B cell (primary cell): ENCODE measurements around the gene DCDC1. TPM values are rescaled to one million over a fixed set of nuclear protein-coding genes. Genes with fewer than 3 reads are reported as not detected.

Experiments used
- ATAC-seq: fragments of 200-7000 bp; cut with Tn5 transposase; one replicate; pipeline ENCODE4 v1.10.0; 2021; ENCODE audit warnings: low read depth, mild to moderate bottlenecking, moderate number of reproducible peaks, moderate library complexity
- CTCF ChIA-PET: fragments of 350-600 bp; sonication (Branson Sonifier 250); formaldehyde crosslinking; loops from one replicate; lab custom pipeline; 2021; ENCODE audit warnings: antibody characterized with exemption, inconsistent platforms; lab: Charles Lee
- POLR2A ChIA-PET: fragments of 350-600 bp; sonication (Branson Sonifier 250); formaldehyde crosslinking; loops from one replicate; lab custom pipeline; 2021; ENCODE audit warnings: antibody characterized with exemption; lab: Charles Lee
- DNase-seq: peaks from one replicate; pipeline ENCODE4 v3.0.0; 2013
- H2AFZ ChIP-seq: 2 replicates; pipeline ENCODE4 v1.6.1; 2012; ENCODE audit warnings: mild to moderate bottlenecking, low read depth, low read length; ENCODE audit not compliant: insufficient read depth, poor library complexity, severe bottlenecking
- H3K27ac ChIP-seq, 2 donors: 1 replicate in 1 of 2; 2 replicates in 1 of 2; pipeline ENCODE4 v1.5.1; 2012 to 2013; ENCODE audit warnings: low read length in 2 of 2, mild to moderate bottlenecking in 2 of 2, moderate library complexity in 1 of 2
- H3K27me3 ChIP-seq, 4 experiments: fragments of 200-600 bp in 1 of 4; sonication (generic) in 1 of 4; replicated peaks in 1 of 4; 1 replicate in 2 of 4; 2 replicates in 2 of 4; pipeline versions ENCODE4 v1.6.1 to v1.7.0; 2013 to 2016; ENCODE audit warnings: low read length in 3 of 4, mild to moderate bottlenecking in 2 of 4, mixed read lengths in 1 of 4, moderate library complexity in 1 of 4; ENCODE audit not compliant: insufficient read depth in 4 of 4, control insufficient read depth in 3 of 4; ENCODE audit errors: control extremely low read depth in 1 of 4
- H3K36me3 ChIP-seq, 2 experiments: replicated peaks in 1 of 2; 1 replicate in 1 of 2; 2 replicates in 1 of 2; pipeline versions ENCODE4 v1.6.1 to v1.7.1; 2013; ENCODE audit warnings: low read length in 1 of 2; ENCODE audit not compliant: insufficient read depth in 2 of 2, control insufficient read depth in 1 of 2; ENCODE audit errors: control extremely low read depth in 1 of 2, extremely low read depth in 1 of 2
- H3K4me1 ChIP-seq, 2 donors: fragments of 200-600 bp in 1 of 2; sonication (generic) in 1 of 2; 1 replicate in 1 of 2; 2 replicates in 1 of 2; pipeline versions ENCODE4 v1.5.1 to v1.6.1; 2013 to 2017; ENCODE audit warnings: low read length in 2 of 2; ENCODE audit not compliant: control insufficient read depth in 2 of 2, insufficient read depth in 2 of 2
- H3K4me2 ChIP-seq: replicated peaks from 2 replicates; pipeline ENCODE3; 2012; ENCODE audit warnings: mild to moderate bottlenecking, low read depth, low read length; ENCODE audit not compliant: poor library complexity, severe bottlenecking
- H3K4me3 ChIP-seq, 5 experiments: fragments of 200-600 bp in 1 of 5; sonication (generic) in 1 of 5; 1 replicate in 3 of 5; 2 replicates in 2 of 5; pipeline versions ENCODE4 v1.5.1 to v1.7.0; 2011 to 2016; ENCODE audit warnings: low read length in 4 of 5, mild to moderate bottlenecking in 4 of 5, low read depth in 2 of 5, control low read depth in 1 of 5, moderate library complexity in 1 of 5; ENCODE audit not compliant: insufficient read depth in 1 of 5; ENCODE audit errors: control extremely low read depth in 1 of 5, extremely low read depth in 1 of 5
- H3K79me2 ChIP-seq: fragments of 200-600 bp; sonication (generic); one replicate; pipeline ENCODE4 v1.6.0; 2016; ENCODE audit warnings: low read length; ENCODE audit not compliant: control insufficient read depth, insufficient read depth
- H3K9ac ChIP-seq: fragments of 200-600 bp; sonication (generic); 2 replicates; pipeline ENCODE4 v1.6.1; 2017; ENCODE audit warnings: mild to moderate bottlenecking, low read length, moderate library complexity
- H3K9me3 ChIP-seq, 3 donors: one replicate each; pipeline versions ENCODE4 v1.6.1 to v1.7.1; 2013; ENCODE audit warnings: low read length in 2 of 3; ENCODE audit not compliant: control insufficient read depth in 2 of 3, insufficient read depth in 1 of 3; ENCODE audit errors: control extremely low read depth in 1 of 3
- H4K20me1 ChIP-seq: 2 replicates; pipeline ENCODE4 v1.6.0; 2012; ENCODE audit warnings: mild to moderate bottlenecking, low read length; ENCODE audit not compliant: insufficient read depth, control insufficient read depth, poor library complexity, severe bottlenecking
- H3K27ac Mint-ChIP-seq: one replicate; pipeline ENCODE4 v1.8.0; 2021; ENCODE audit warnings: mixed read lengths
- H3K27me3 Mint-ChIP-seq: one replicate; pipeline ENCODE4 v1.8.0; 2021; ENCODE audit warnings: mixed read lengths
- H3K4me1 Mint-ChIP-seq: one replicate; pipeline ENCODE4 v1.8.0; 2021; ENCODE audit warnings: mixed read lengths
- H3K4me3 Mint-ChIP-seq: one replicate; pipeline ENCODE4 v1.8.0; 2021; ENCODE audit warnings: mixed read lengths
- H3K9me3 Mint-ChIP-seq: one replicate; pipeline ENCODE4 v1.8.0; 2022; ENCODE audit warnings: mixed read lengths; ENCODE audit not compliant: insufficient read depth
- EZH2 ChIP-seq: IDR thresholded peaks from 2 replicates; pipeline ENCODE4 v1.6.1; 2012; ENCODE audit warnings: borderline replicate concordance, low read depth, mild to moderate bottlenecking, moderate library complexity, low read length; ENCODE audit not compliant: insufficient read depth, poor library complexity, severe bottlenecking
- WGBS: methylation state at CpG from one replicate; pipeline ENCODE4 v1.1.5; 2013; ENCODE audit warnings: missing lambda C conversion rate; ENCODE audit not compliant: insufficient coverage; 5-methylcytosine and 5-hydroxymethylcytosine counted together
- intact Hi-C: fragments of 100-400 bp; cut with micrococcal nuclease; formaldehyde crosslinking; loops from one replicate; pipeline ENCODE4 v1.10.0; 2022
- polyA plus RNA-seq: library from polyadenylated mRNA; depleted of rRNA; stranded (reverse); fragments of >200 nt; gene quantifications from 2 replicates; pipeline ENCODE4 v1.2.3, GENCODE V29; 2012
- total RNA-seq, 2 donors: library from RNA; stranded (reverse); fragments of 120-200 nt in 1 of 2; gene quantifications; 1 replicate in 1 of 2; 2 replicates in 1 of 2; pipeline versions ENCODE4 v1.2.3 to v1.2.4, GENCODE V29; 2013 to 2022
- TF ChIP-seq, protein P1 (sequence below): fragments of 200-600 bp; IDR thresholded peaks from one replicate; pipeline ENCODE4 v1.8.0; 2022; ENCODE audit warnings: antibody characterized with exemption, mild to moderate bottlenecking

Gene DCDC1
- total and polyA plus RNA-seq, 2 donors (not counting 1 experiment from before 2014, with no cell fraction given): not detected

GRCh38 chr11:31110830-31111229, 258.7 kb downstream of the DCDC1 start:
- Histone ChIP-seq H2AFZ (no peak overlapping the region), H3K9me3 (no peaks in the 10 kb centered on the region), H3K27me3 (no peaks in the 10 kb centered on the region), H3K27ac (no peak overlapping the region), H3K79me2 (no peaks in the 10 kb centered on the region), H3K4me1 (no peaks in the 10 kb centered on the region), H3K4me3 (no peak overlapping the region), H3K36me3 (no peaks in the 10 kb centered on the region), H4K20me1 (no peaks in the 10 kb centered on the region), H3K9ac (no peak overlapping the region), H3K4me2 (no peak overlapping the region)
- no peak overlapping the region for H3K27ac Mint-ChIP-seq
- no peaks in the 10 kb centered on the region for H3K27me3 Mint-ChIP-seq
- ChIA-PET POLR2A (no interaction called here), CTCF (interaction anchor here (1.1 kb wide), 1 partner anchor 10 kb away, joined by 3 read pairs; no protein-coding TSS in a partner anchor)
- no peak overlapping the region for H3K4me3 Mint-ChIP-seq
- no peaks in the 10 kb centered on the region for H3K9me3 Mint-ChIP-seq
- no peaks in the 10 kb centered on the region for H3K4me1 Mint-ChIP-seq
- TF ChIP-seq EZH2: no peak
- TF ChIP-seq, protein P1, sequence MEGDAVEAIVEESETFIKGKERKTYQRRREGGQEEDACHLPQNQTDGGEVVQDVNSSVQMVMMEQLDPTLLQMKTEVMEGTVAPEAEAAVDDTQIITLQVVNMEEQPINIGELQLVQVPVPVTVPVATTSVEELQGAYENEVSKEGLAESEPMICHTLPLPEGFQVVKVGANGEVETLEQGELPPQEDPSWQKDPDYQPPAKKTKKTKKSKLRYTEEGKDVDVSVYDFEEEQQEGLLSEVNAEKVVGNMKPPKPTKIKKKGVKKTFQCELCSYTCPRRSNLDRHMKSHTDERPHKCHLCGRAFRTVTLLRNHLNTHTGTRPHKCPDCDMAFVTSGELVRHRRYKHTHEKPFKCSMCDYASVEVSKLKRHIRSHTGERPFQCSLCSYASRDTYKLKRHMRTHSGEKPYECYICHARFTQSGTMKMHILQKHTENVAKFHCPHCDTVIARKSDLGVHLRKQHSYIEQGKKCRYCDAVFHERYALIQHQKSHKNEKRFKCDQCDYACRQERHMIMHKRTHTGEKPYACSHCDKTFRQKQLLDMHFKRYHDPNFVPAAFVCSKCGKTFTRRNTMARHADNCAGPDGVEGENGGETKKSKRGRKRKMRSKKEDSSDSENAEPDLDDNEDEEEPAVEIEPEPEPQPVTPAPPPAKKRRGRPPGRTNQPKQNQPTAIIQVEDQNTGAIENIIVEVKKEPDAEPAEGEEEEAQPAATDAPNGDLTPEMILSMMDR: no peak
- WGBS: 40% methylated on average over 2 of the region's 4 CpGs
- ATAC-seq (no peak), DNase-seq (no peak)
- intact Hi-C loops: no loop called here

DNA sequence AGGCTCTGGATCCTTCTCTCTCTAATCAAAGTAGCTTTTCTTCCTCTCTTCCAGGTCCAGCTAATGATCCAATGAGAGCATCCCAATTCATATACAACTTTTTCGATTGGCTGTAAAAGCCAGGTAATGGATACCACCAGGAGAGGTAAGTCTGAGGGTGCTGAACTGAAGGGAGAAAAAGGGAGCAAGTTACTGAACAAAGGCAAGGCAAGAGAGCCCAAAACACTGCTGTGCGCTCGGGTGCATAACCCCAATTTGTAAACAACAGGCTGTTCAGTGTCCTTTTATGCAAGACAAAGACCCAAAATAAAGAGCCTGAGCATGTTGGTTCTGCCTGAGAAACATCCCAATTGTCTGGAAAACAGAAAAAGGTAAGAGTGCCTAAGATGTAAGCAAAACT, 260.1 kb downstream of the DCDC1 start:
- no peaks in the 10 kb centered on the region for H3K79me2 ChIP-seq
- ChIA-PET CTCF (no interaction called here), POLR2A (no interaction called here)
- no peaks in the 10 kb centered on the region for H3K36me3 ChIP-seq
- no peak overlapping the region for H3K4me3 Mint-ChIP-seq
- intact Hi-C loops: no loop called here
- H3K4me1 Mint-ChIP-seq: no peaks in the 10 kb centered on the region
- H3K27me3 Mint-ChIP-seq: no peaks in the 10 kb centered on the region
- WGBS: 92% methylated on average over 2 of the region's 3 CpGs
- ATAC-seq (no peak), DNase-seq (no peak)
- H4K20me1 ChIP-seq: no peaks in the 10 kb centered on the region
- no peak overlapping the region for H3K27ac Mint-ChIP-seq
- H3K27ac ChIP-seq: no peak overlapping the region
- no peaks in the 10 kb centered on the region for H3K9me3 ChIP-seq
- H3K4me2 ChIP-seq: no peak overlapping the region
- H2AFZ ChIP-seq: no peak overlapping the region
- H3K27me3 ChIP-seq: no peaks in the 10 kb centered on the region
- TF ChIP-seq, protein P1: no peak
- TF ChIP-seq EZH2: no peak
- no peak overlapping the region for H3K4me3 ChIP-seq
- H3K9ac ChIP-seq: no peak overlapping the region
- no peaks in the 10 kb centered on the region for H3K9me3 Mint-ChIP-seq
- H3K4me1 ChIP-seq: no peaks in the 10 kb centered on the region
